HepG2 (cell line): ENCODE data around the gene COX7C. TPM values are rescaled to one million over a fixed set of nuclear protein-coding genes. Genes with fewer than 3 reads are reported as not detected.

Source experiments
- ARID5B ChIP-seq: IDR thresholded peaks from 2 replicates; pipeline ENCODE4 v1.4.0; 2020; ENCODE audit warnings: mild to moderate bottlenecking, missing genetic modification reagents
- HOXD1 ChIP-seq: sonication (generic); formaldehyde crosslinking; IDR thresholded peaks from 2 replicates; pipeline ENCODE4 v1.5.0; 2020; ENCODE audit warnings: missing genetic modification reagents
- PBX3 ChIP-seq: sonication (generic); formaldehyde crosslinking; IDR thresholded peaks from 2 replicates; pipeline ENCODE4 v1.8.1; 2023; ENCODE audit warnings: missing genetic modification reagents, inconsistent platforms, borderline replicate concordance
- POLR2AphosphoS5 ChIP-seq: IDR thresholded peaks from 2 replicates; pipeline ENCODE4 v1.6.1; 2012; ENCODE audit warnings: low read depth, low read length
- TCF12 ChIP-seq, 2 experiments: fragments of 450-650 bp in 1 of 2; sonication (generic) in 1 of 2; formaldehyde crosslinking in 1 of 2; IDR thresholded peaks; 2 replicates each; pipeline versions ENCODE4 v1.6.1 to v1.8.0; 2017 to 2022; ENCODE audit warnings: antibody characterized with exemption in 1 of 2, mild to moderate bottlenecking in 1 of 2, missing genetic modification reagents in 1 of 2, moderate library complexity in 1 of 2
- ZBTB4 ChIP-seq: sonication (generic); formaldehyde crosslinking; IDR thresholded peaks from 2 replicates; pipeline ENCODE4 v1.4.0; 2020; ENCODE audit warnings: missing genetic modification reagents, mild to moderate bottlenecking, borderline replicate concordance
- ZMYM3 ChIP-seq: sonication (generic); formaldehyde crosslinking; IDR thresholded peaks from 2 replicates; pipeline ENCODE4 v1.5.1; 2020; ENCODE audit warnings: mild to moderate bottlenecking, missing genetic modification reagents
- ZNF101 ChIP-seq: sonication (generic); formaldehyde crosslinking; IDR thresholded peaks from 2 replicates; pipeline ENCODE4 v1.4.0; 2020; ENCODE audit warnings: mild to moderate bottlenecking, low read depth, missing genetic modification reagents, borderline replicate concordance
- ZNF446 ChIP-seq: sonication (generic); formaldehyde crosslinking; IDR thresholded peaks from 2 replicates; pipeline ENCODE4 v1.5.0; 2020; ENCODE audit warnings: mild to moderate bottlenecking, missing genetic modification reagents
- ZNF503 ChIP-seq: sonication (generic); formaldehyde crosslinking; IDR thresholded peaks from 2 replicates; pipeline ENCODE4 v1.4.0; 2020; ENCODE audit warnings: missing genetic modification reagents
- ZNF674 ChIP-seq: sonication (generic); formaldehyde crosslinking; IDR thresholded peaks from 2 replicates; pipeline ENCODE4 v1.5.0; 2020; ENCODE audit warnings: low read depth, mild to moderate bottlenecking, missing genetic modification reagents
- ZNF770 ChIP-seq: sonication (generic); formaldehyde crosslinking; IDR thresholded peaks from 2 replicates; pipeline ENCODE4 v1.5.0; 2020; ENCODE audit warnings: mild to moderate bottlenecking, missing genetic modification reagents
- ZNF784 ChIP-seq: sonication (generic); formaldehyde crosslinking; IDR thresholded peaks from 2 replicates; pipeline ENCODE4 v1.5.1; 2020; ENCODE audit warnings: missing genetic modification reagents, mild to moderate bottlenecking, borderline replicate concordance
- polyA plus RNA-seq, 8 experiments: library from polyadenylated mRNA; depleted of rRNA in 3 of 8; stranded (reverse) in 7 of 8; unstranded in 1 of 8; fragments of >200 nt; fragmentation: Illumina TruSeq in 4 of 8; extraction: Trizol in 4 of 8; gene quantifications; 2 replicates each; pipeline versions ENCODE4 v1.2.1 to v1.2.3, GENCODE V29; 2011 to 2016; ENCODE audit warnings: low read depth in 4 of 8, missing spikeins in 1 of 8, mixed read lengths in 1 of 8; ENCODE audit not compliant: insufficient read depth in 1 of 8
- total RNA-seq, 5 experiments: library from RNA; depleted of rRNA; stranded (reverse); fragments of >200 nt; fragmentation: Illumina TruSeq; extraction: Trizol; gene quantifications; 2 replicates each; pipeline ENCODE4 v1.2.3, GENCODE V29; 2016; ENCODE audit warnings: low read depth in 1 of 5

The COX7C gene
- total and polyA plus RNA-seq, 2 of the 13 experiments (the other 11 are each of a cell fraction or from before 2014, with no cell fraction given), result 538 to 635 TPM

GRCh38 chr5:86617756-86618576 is at the start of gene COX7C (continued):
- no peak for TF ChIP-seq TCF12 (IDR thresholded peaks at IDR 0.05)
- no peak for TF ChIP-seq TCF12 (CRISPR knock-in tag; IDR thresholded peaks at IDR 0.05)
- no peak for TF ChIP-seq ZBTB4
- TF ChIP-seq HOXD1 (CRISPR knock-in tag), result no peak; the same call in 1 of the 2 replicates
- TF ChIP-seq ZNF503 (CRISPR knock-in tag), result peak; percentile 77
- no peak for TF ChIP-seq ZNF770 (CRISPR knock-in tag)
- TF ChIP-seq ZMYM3 (CRISPR knock-in tag), result no peak
- TF ChIP-seq ZNF784 (CRISPR knock-in tag), result peak; percentile 80
- TF ChIP-seq PBX3, result no peak
- 0 out of 2 replicates have a peak, but pooled peaks have one; percentile 60 for TF ChIP-seq ZNF101 (CRISPR knock-in tag)
- peak; percentile 11; the same call in 1 of the 2 replicates for TF ChIP-seq ARID5B (CRISPR knock-in tag)
- TF ChIP-seq ZNF446 (CRISPR knock-in tag), result no peak
- TF ChIP-seq ZNF674, result no peak
- peak; percentile 95 for TF ChIP-seq POLR2AphosphoS5
